GM23338 (cell line): ENCODE data around the gene GPRC5C. TPM values are rescaled to one million over a fixed set of nuclear protein-coding genes. Genes with fewer than 3 reads are reported as not detected.

Experiments used
- ATAC-seq: fragments of 200-7000 bp; cut with Tn5 transposase; 3 replicates; pipeline ENCODE4 v1.9.1; 2020
- DNase-seq: peaks from one replicate; pipeline ENCODE4 v3.0.0-alpha.2; 2015; ENCODE audit warnings: low spot score
- H2AFZ ChIP-seq: fragments of 200-600 bp; sonication (generic); 2 replicates; pipeline ENCODE4 v1.8.0; 2016; ENCODE audit warnings: antibody characterized with exemption, mild to moderate bottlenecking, moderate library complexity
- H3F3A ChIP-seq: fragments of 200-600 bp; sonication (generic); replicated peaks from 2 replicates; pipeline ENCODE4 v1.8.0; 2017; ENCODE audit warnings: antibody characterized with exemption, mixed run types, low read depth
- H3K27ac ChIP-seq: fragments of 200-600 bp; sonication (generic); 2 replicates; pipeline ENCODE4 v1.6.1; 2016; ENCODE audit warnings: low read depth
- H3K27me3 ChIP-seq: fragments of 200-600 bp; sonication (generic); 2 replicates; pipeline ENCODE4 v1.8.0; 2016; ENCODE audit warnings: mild to moderate bottlenecking, mixed run types, moderate library complexity; ENCODE audit not compliant: insufficient read depth
- H3K36me3 ChIP-seq: fragments of 200-600 bp; sonication (generic); 2 replicates; pipeline ENCODE4 v1.8.0; 2016; ENCODE audit warnings: mild to moderate bottlenecking; ENCODE audit not compliant: insufficient read depth
- H3K4me1 ChIP-seq: fragments of 200-600 bp; sonication (generic); 2 replicates; pipeline ENCODE4 v1.8.0; 2016; ENCODE audit warnings: mild to moderate bottlenecking, moderate library complexity; ENCODE audit not compliant: insufficient read depth
- H3K4me2 ChIP-seq: fragments of 200-600 bp; sonication (generic); 2 replicates; pipeline ENCODE4 v1.7.1; 2017; ENCODE audit warnings: mixed run types
- H3K4me3 ChIP-seq: fragments of 200-600 bp; sonication (generic); 2 replicates; pipeline ENCODE4 v1.6.1; 2016; ENCODE audit warnings: mixed run types
- H3K79me2 ChIP-seq: fragments of 200-600 bp; sonication (generic); replicated peaks from 2 replicates; pipeline ENCODE4 v1.8.0; 2017; ENCODE audit warnings: mild to moderate bottlenecking; ENCODE audit not compliant: insufficient read depth
- H3K9me2 ChIP-seq: fragments of 200-600 bp; sonication (generic); 2 replicates; pipeline ENCODE4 v1.8.0; 2017; ENCODE audit not compliant: insufficient read depth
- H4K20me1 ChIP-seq: fragments of 200-600 bp; sonication (generic); replicated peaks from 2 replicates; pipeline ENCODE4 v1.8.0; 2017; ENCODE audit warnings: mild to moderate bottlenecking; ENCODE audit not compliant: insufficient read depth
- H3K27ac Mint-ChIP-seq: 2 replicates; pipeline ENCODE4 v1.8.0; 2020; ENCODE audit warnings: inconsistent platforms, mild to moderate bottlenecking, moderate library complexity, mixed read lengths
- H3K27me3 Mint-ChIP-seq: 3 replicates; pipeline ENCODE4 v1.8.0; 2022; ENCODE audit warnings: low read depth, mild to moderate bottlenecking, moderate library complexity, mixed read lengths, inconsistent platforms; ENCODE audit not compliant: insufficient read depth, poor library complexity
- H3K36me3 Mint-ChIP-seq: 3 replicates; pipeline ENCODE4 v1.8.0; 2021; ENCODE audit warnings: low read depth, mild to moderate bottlenecking, inconsistent platforms, moderate library complexity, mixed read lengths
- H3K4me1 Mint-ChIP-seq: 3 replicates; pipeline ENCODE4 v1.8.0; 2020; ENCODE audit warnings: mild to moderate bottlenecking, inconsistent platforms, mixed read lengths
- H3K4me3 Mint-ChIP-seq: 3 replicates; pipeline ENCODE4 v1.8.0; 2021; ENCODE audit warnings: moderate library complexity, mild to moderate bottlenecking, inconsistent platforms, mixed read lengths
- H3K9me3 Mint-ChIP-seq: 3 replicates; pipeline ENCODE4 v1.8.0; 2020; ENCODE audit warnings: moderate library complexity, mild to moderate bottlenecking, inconsistent platforms, mixed read lengths
- CTCF ChIP-seq, 2 experiments: fragments of 200-600 bp in 1 of 2; sonication (generic) in 1 of 2; conservative IDR thresholded peaks; 2 replicates each; pipeline versions ENCODE4 v1.5.1 to v1.6.1; 2016 to 2017; ENCODE audit warnings: antibody characterized with exemption in 2 of 2, low read depth in 2 of 2, mild to moderate bottlenecking in 2 of 2, moderate library complexity in 1 of 2
- ETS1 ChIP-seq: IDR thresholded peaks from 2 replicates; pipeline ENCODE4 v1.6.1; 2016; ENCODE audit warnings: antibody characterized with exemption
- EZH2phosphoT487 ChIP-seq: fragments of 200-600 bp; sonication (generic); IDR thresholded peaks from one replicate; pipeline ENCODE4 v1.8.1; 2018; ENCODE audit warnings: antibody characterized with exemption; ENCODE audit not compliant: unreplicated experiment
- NANOG ChIP-seq: IDR thresholded peaks from 2 replicates; pipeline ENCODE4 v1.6.1; 2016; ENCODE audit warnings: antibody characterized with exemption, borderline replicate concordance
- POLR2AphosphoS5 ChIP-seq: IDR thresholded peaks from 2 replicates; pipeline ENCODE4 v1.6.1; 2016; ENCODE audit warnings: antibody characterized with exemption, low read depth
- REST ChIP-seq: IDR thresholded peaks from one replicate; pipeline ENCODE4 v1.6.1; 2018; ENCODE audit warnings: antibody characterized with exemption; ENCODE audit not compliant: unreplicated experiment
- polyA plus RNA-seq: library from polyadenylated mRNA; unstranded; fragments of >200 nt; fragmentation: Nextera tagmentation; extraction: Ambion mirVana; gene quantifications from 2 replicates; pipeline ENCODE4 v1.2.1, GENCODE V29; 2016
- total RNA-seq: library from RNA; depleted of rRNA; stranded (reverse); fragments of >200 nt; shearing (Covaris generic); gene quantifications from 2 replicates; pipeline ENCODE4 v1.2.3, GENCODE V29; 2014

Gene GPRC5C
- total and polyA plus RNA-seq, 2 experiments from 2014 or later = 9.0 to 22.4 TPM

DNA sequence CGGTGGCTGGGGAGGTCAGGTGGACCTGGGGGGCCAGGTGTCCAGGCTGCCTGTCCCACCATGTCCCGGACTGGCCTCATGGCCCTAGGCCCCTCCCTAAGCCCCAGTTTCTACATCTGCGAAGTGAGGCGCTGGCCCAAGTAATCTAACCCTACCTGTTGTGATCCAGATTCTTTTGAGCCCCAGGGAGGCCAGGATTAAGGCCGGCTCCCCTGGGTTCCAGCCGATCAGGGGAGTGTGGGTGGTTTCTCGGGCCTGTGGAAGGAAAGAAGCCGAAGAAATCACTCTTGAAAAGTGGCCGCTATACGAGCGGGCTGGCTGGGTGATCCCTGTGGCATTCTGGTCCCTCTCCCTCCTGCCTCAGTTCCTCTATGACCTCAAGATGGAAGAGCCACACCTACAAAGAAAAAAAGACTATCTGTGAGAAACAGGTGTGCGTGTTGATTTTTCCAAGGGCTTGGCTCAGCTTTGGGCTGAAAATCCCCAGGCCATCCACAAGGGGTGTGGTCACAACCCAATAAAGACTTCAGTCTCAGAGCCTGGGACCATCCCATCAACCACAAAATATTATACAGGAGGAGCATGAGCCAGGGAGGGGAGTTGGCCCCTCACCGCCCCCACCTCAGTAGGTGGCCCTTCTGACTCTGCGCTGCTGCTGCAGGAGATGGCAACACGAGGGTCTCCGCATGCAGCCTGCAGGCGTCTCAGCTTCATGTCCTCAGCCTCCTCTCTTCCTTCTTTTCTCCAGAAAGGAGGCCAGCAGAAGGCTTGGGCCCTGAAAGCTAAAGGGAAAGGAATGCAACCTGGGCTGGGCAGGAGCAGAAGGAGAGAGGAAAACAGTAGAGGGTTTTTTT lies 44.3 kb upstream of the GPRC5C start:
- no peak overlapping the region for H3K27ac ChIP-seq
- Mint-ChIP-seq H3K36me3 (no peaks in the 10 kb centered on the region), H3K27me3 (peaks cover 17% of the 10 kb centered on the region), H3K4me1 (peaks cover 30% of the 10 kb centered on the region), H3K27ac (no peak overlapping the region), H3K9me3 (no peaks in the 10 kb centered on the region), H3K4me3 (no peak overlapping the region)
- H3F3A ChIP-seq = 0 out of 2 replicates have a peak, but pooled peaks cover 3% of the 10 kb centered on the region
- H3K9me2 ChIP-seq = no peaks in the 10 kb centered on the region
- no peaks in the 10 kb centered on the region for H4K20me1 ChIP-seq
- DNase-seq (peak; percentile 56), ATAC-seq (peak; percentile 85)
- H3K4me3 ChIP-seq = no peak overlapping the region
- TF ChIP-seq NANOG (no peak), CTCF (conservative IDR thresholded peaks at IDR 0.05; ENCODE audit: low read depth in 2 of 2) (peak in 1 of 2 experiments; percentile 27; a peak in 2 of 4 replicates)
- H3K36me3 ChIP-seq = no peaks in the 10 kb centered on the region
- H3K4me1 ChIP-seq = peaks cover 17% of the 10 kb centered on the region
- H3K27me3 ChIP-seq = no peaks in the 10 kb centered on the region
- peak overlapping the region; percentile 76 for H2AFZ ChIP-seq
- no peaks in the 10 kb centered on the region for H3K79me2 ChIP-seq
- H3K4me2 ChIP-seq = peak overlapping the region; percentile 40; the same call in 1 of the 2 replicates

GRCh38 chr17:74389084-74389753 lies 42.7 kb upstream of the GPRC5C start:
- TF ChIP-seq POLR2AphosphoS5 = no peak
- DNase-seq (no peak), ATAC-seq (no peak)
- Histone ChIP-seq H3K36me3 (no peaks in the 10 kb centered on the region), H4K20me1 (no peaks in the 10 kb centered on the region), H3K4me3 (no peak overlapping the region), H3F3A (0 out of 2 replicates have a peak, but pooled peaks cover 3% of the 10 kb centered on the region), H3K9me2 (no peaks in the 10 kb centered on the region), H3K79me2 (no peaks in the 10 kb centered on the region), H3K27me3 (no peaks in the 10 kb centered on the region), H3K4me1 (peaks cover 17% of the 10 kb centered on the region), H3K27ac (no peak overlapping the region), H2AFZ (peak overlapping the region; percentile 45), H3K4me2 (no peak overlapping the region)
- Mint-ChIP-seq H3K9me3 (peaks cover 4% of the 10 kb centered on the region; the same call in 2 of the 3 replicates), H3K27ac (no peak overlapping the region), H3K36me3 (no peaks in the 10 kb centered on the region), H3K4me3 (no peak overlapping the region), H3K27me3 (peaks cover 15% of the 10 kb centered on the region), H3K4me1 (peaks cover 34% of the 10 kb centered on the region)

- Histone ChIP-seq H3K4me3 (no peak overlapping the region), H3K79me2 (no peaks in the 10 kb centered on the region), H3F3A (0 out of 2 replicates have a peak, but pooled peaks cover 3% of the 10 kb centered on the region), H2AFZ (no peak overlapping the region), H3K4me1 (peaks cover 17% of the 10 kb centered on the region), H3K9me2 (no peaks in the 10 kb centered on the region), H3K4me2 (no peak overlapping the region), H3K27ac (no peak overlapping the region), H3K27me3 (no peaks in the 10 kb centered on the region), H4K20me1 (no peaks in the 10 kb centered on the region), H3K36me3 (no peaks in the 10 kb centered on the region)
- Mint-ChIP-seq H3K36me3 (no peaks in the 10 kb centered on the region), H3K27ac (no peak overlapping the region), H3K27me3 (peaks cover 12% of the 10 kb centered on the region), H3K9me3 (peaks cover 4% of the 10 kb centered on the region; the same call in 2 of the 3 replicates), H3K4me3 (peak overlapping the region; percentile 36; the same call in 1 of the 3 replicates), H3K4me1 (peaks cover 39% of the 10 kb centered on the region)
- DNase-seq (no peak), ATAC-seq (no peak)
- TF ChIP-seq EZH2phosphoT487 (no peak), ETS1 (no peak), REST (no peak), POLR2AphosphoS5 (no peak)
Observed at GRCh38 chr17:74389937-74390679, 41.8 kb upstream of the GPRC5C start.
